DMS 273 (cell line): ENCODE results near the gene DLX2.
"Not testable (repeated sequence)": the region's sequence is repeated elsewhere in the genome, so short reads cannot be mapped to it uniquely, and the experiment has no call there.

ENCODE experiments used
- DNase-seq: peaks from one replicate; lab custom pipeline; 2025; ENCODE audit not compliant: unreplicated experiment; lab: John Stamatoyannopoulos, UW

The DLX2 gene

GRCh38 chr2:172102391-172103359 lies at the start of gene DLX2:
TSS of gene DLX2 (minus strand) at chr2:172102900. CDS start at chr2:172102538, 362 bp downstream.
- DNase-seq: peak; percentile 98

GRCh38 chr2:172147944-172148650 lies 45.4 kb upstream of the DLX2 start:
- DNase-seq: no peak

GRCh38 chr2:172143817-172144216 lies 41.1 kb upstream of the DLX2 start:
- no peak for DNase-seq

- not testable (repeated sequence) for DNase-seq
Observed at GRCh38 chr2:172138727-172139126, 36.0 kb upstream of the DLX2 start.

- DNase-seq: no peak
Observed at GRCh38 chr2:172137943-172138342, 35.2 kb upstream of the DLX2 start.

GRCh38 chr2:172137109-172137508 lies 34.4 kb upstream of the DLX2 start:
- no peak for DNase-seq

- no peak for DNase-seq
Observed at GRCh38 chr2:172135446-172135845, 32.7 kb upstream of the DLX2 start.

- DNase-seq: no peak
Observed at GRCh38 chr2:172134270-172134669, 31.6 kb upstream of the DLX2 start.

- no peak for DNase-seq
Observed at GRCh38 chr2:172131713-172132555, 29.2 kb upstream of the DLX2 start.

- DNase-seq: no peak
Observed at GRCh38 chr2:172129404-172129803, 26.7 kb upstream of the DLX2 start.

- DNase-seq: no peak
Observed at GRCh38 chr2:172128484-172128883, 25.8 kb upstream of the DLX2 start.

GRCh38 chr2:172120118-172120517 lies 17.4 kb upstream of the DLX2 start:
- DNase-seq: no peak

GRCh38 chr2:172119089-172119488 lies 16.4 kb upstream of the DLX2 start:
- no peak for DNase-seq

- no peak for DNase-seq
Observed at GRCh38 chr2:172116107-172116506, 13.4 kb upstream of the DLX2 start.

- no peak for DNase-seq
Observed at GRCh38 chr2:172114579-172114978, 11.9 kb upstream of the DLX2 start.

- not testable (repeated sequence) for DNase-seq
Observed at GRCh38 chr2:172114176-172114575, 11.5 kb upstream of the DLX2 start.

- DNase-seq: peak; percentile 60
Observed at GRCh38 chr2:172113617-172114016, 10.9 kb upstream of the DLX2 start.

- DNase-seq: no peak
Observed at GRCh38 chr2:172109988-172110811, 7.5 kb upstream of the DLX2 start.

GRCh38 chr2:172109256-172109987 lies 6.7 kb upstream of the DLX2 start:
- DNase-seq: no peak

GRCh38 chr2:172108587-172108930 lies 5.9 kb upstream of the DLX2 start:
- DNase-seq: no peak
